ELF-1 (cell line): Measurements from ENCODE around the gene CEP128.
"Not testable (repeated sequence)": the region's sequence is repeated elsewhere in the genome, so short reads cannot be mapped to it uniquely, and the experiment has no call there.

Source experiments
- DNase-seq: peaks from one replicate; pipeline ENCODE4 v3.0.0-alpha.2; 2016; ENCODE audit warnings: low read depth, low spot score

The CEP128 gene

DNA sequence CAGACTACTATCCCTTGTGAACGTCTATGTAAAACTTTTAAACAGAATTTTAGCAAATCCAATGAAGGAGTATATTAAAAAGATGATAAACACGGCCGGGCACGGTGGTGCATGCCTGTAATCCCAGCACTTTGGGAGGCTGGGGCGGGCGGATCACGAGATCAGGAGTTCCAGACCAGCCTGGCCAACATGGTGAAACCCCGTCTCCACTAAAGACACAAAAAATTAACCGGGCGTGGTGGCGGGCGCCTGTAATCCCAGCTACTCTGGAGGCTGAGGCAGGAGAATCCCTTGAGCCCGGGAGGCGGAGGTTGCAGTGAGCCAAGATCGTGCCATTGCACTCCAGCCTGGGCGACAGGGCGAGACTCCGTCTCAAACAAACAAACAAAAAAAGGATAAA lies 11.7 kb upstream of the CEP128 start:
- DNase-seq = not testable (repeated sequence)

GRCh38 chr14:80951491-80951890 lies 10.0 kb upstream of the CEP128 start:
- no peak for DNase-seq

DNA sequence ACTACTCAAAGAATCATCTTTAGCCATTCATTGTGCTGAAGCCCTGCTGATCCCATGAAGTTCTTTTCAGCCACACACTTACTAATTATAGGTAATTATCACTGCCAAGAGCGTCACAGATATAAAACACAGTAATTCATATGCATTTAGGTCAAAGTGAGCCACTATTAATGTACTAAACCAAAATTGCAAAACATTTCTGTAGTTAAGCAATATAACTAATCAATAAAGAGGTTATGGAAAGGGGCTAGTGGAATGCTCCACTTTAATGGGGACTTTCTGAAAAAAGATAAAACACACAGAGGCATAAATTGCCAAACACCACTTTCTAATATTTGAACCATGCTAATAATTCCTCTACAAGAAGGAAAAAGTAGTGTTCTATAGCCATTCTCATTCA lies 6.8 kb upstream of the CEP128 start:
- DNase-seq = no peak

DNA sequence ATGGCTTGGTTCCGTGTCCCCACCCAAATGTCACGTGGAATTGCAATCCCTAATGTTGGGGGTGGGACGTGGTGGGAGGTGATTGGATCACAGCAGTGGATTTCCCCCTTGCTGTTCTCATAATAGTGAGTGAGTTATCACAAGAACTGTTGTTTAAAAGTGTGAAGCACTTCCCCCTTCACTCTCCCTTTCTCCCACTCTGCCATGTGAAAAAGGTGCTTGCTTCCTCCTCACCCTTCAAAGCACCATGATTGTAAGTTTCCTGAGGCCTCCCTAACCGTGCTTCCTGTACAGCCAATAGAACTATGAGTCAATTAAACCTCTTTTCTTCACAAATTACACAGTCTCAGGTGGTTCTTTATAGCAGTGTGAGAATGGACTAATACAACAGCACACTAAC lies 5.3 kb upstream of the CEP128 start:
- DNase-seq = no peak

DNA sequence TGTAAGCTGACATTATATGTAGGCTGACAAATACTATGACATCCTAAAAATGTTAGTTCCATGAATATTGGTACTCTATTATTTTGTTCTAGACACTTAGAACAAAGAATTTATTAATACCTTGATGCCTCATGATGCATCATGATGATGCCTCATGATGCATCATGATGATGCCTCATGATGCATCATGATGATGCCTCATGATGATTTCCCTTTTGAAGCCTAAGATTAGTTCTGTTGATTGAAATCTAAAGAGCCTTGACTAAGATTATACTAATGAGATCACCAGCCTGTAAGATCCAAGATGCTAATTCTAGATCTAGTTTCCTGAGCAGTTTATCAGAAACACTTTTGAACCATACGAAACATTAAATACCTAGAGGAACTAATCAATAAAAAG lies 4.6 kb upstream of the CEP128 start:
- no peak for DNase-seq

DNA sequence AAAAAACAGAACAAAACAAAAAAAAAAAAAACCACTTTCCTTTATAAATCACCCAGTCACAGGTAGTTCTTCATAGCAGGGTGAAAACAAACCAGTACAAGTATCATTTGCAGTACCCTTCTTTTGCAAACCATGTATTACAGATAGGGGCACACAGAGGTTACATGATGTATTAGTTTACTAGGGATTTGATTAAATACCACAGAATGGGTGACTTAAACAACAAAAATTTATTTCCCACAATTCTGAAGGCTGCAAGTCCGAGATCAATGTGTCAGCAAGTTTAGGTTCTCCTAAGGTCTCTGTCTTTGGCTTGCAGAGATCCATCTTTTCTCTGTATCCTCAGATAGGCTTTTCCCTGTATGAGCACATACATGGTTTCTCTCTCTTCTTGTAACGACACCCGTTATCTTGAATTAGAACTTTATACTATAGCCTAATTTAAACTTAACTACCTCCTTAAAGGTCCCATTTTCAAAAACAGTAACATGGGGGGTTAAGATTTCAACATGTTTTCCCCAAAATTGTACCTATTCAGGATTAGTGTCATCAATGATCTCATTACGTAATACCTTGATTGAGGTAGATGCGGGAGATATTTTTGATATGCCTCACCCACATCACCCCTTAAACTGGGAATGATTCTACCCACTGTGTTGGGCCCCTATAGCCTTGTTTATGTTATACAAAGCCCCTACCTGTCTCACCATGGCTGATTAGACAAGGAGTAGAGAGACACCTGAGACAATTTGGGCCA lies 3.5 kb upstream of the CEP128 start:
- DNase-seq = no peak

GRCh38 chr14:80942191-80942600 lies 658 bp upstream of the CEP128 start:
- DNase-seq = no peak

- no peak for DNase-seq
These were observed 1.4 kb downstream of the CEP128 start for GRCh38 chr14:80940146-80940545.

DNA sequence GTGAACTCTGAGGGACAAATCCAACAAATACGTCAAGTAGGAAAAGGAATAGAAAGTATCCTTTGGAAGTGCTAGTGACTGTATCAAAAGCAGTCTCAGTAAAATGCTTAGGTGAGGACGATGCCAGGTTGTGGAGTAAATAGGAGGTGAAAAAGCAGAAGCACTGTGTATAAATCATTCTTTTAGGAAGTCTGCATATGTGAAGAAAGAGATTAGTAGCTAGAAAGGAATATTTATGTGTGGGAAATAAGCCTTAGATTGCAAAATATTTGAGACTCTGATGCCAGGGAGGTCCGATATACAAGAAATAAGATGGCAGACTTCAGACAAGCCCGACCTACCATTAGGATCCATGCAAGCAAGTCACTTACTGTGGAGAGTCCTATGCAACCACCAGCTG lies 7.9 kb downstream of the CEP128 start:
- DNase-seq = no peak

- DNase-seq = no peak
These were observed 8.3 kb downstream of the CEP128 start for GRCh38 chr14:80933282-80933681.

GRCh38 chr14:80930836-80931389 lies 10.6 kb downstream of the CEP128 start:
- DNase-seq = no peak

- no peak for DNase-seq
These were observed 11.4 kb downstream of the CEP128 start for GRCh38 chr14:80930095-80930494.

DNA sequence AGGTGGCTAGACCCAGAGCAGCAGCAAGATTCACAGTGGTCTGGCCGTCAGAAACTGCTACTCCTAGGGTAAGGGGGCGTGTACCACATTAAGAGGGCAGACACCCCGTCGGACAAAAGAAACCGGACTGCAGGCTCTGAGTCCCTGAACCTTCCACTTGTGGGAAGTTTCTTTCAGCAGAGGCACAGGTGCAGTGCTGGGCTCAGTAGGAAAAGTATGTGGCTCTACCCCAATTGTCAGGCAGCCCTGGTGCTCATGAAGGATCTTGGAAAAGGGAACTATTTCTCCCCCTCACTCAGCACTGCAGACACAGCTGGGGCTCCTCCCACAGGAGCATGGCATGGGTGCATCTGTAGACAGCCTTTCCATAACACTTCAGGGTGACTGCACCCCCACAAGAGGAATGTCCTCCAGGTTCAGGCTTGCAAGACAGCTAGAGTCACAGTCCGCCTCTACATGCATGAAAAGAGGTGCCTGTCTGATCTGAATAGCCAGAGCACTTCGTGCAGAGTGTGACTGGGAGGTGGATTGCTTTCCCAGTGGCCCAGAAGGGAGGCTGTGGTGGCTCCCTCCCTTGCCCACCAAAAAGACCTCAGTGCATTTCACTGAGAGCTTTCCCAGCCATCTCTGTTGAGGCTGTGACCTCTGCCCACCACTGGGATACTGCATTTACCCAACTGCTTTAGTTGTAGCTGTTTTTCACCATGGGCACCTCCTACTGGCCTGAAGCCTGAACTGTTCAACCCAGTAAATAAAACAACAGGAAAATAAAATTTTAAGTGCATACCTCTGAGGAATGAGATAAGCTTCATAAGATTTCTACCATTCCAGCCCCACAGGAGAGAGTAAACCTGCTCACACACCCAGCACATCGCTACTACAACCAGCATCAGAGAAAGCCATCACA lies 14.2 kb downstream of the CEP128 start:
- DNase-seq = no peak

DNA sequence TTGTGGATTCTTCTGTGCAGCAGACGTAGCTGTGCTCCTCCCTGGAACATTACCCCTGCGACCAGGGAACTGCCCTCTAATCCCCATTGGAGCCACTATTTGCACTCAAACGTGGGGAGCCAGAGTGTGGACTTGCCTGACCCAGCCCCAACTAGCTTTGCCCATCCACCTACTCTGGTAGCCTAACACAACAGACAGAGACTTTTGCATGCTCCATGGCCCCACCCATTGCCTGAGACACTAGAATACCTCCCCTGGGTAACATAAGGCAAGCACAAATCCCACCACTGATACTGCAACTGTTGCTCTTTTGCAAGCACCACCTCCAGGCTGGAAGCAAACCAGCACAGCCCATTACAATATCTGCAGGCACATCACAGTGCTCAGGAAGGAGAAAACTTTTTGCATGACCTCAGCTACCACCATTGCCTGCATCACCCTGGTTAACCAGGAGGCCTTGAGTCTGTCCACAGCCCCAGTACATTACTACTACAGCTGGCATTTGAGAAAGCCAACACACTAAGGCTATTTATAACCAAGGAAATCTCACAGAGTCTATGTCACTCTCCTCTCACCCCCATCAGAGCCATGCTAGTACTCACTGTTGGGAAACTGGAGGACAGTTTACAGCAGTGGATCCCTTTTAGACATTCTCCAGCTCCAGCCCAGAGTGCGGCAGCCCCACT lies 15.0 kb downstream of the CEP128 start:
- DNase-seq = no peak

DNA sequence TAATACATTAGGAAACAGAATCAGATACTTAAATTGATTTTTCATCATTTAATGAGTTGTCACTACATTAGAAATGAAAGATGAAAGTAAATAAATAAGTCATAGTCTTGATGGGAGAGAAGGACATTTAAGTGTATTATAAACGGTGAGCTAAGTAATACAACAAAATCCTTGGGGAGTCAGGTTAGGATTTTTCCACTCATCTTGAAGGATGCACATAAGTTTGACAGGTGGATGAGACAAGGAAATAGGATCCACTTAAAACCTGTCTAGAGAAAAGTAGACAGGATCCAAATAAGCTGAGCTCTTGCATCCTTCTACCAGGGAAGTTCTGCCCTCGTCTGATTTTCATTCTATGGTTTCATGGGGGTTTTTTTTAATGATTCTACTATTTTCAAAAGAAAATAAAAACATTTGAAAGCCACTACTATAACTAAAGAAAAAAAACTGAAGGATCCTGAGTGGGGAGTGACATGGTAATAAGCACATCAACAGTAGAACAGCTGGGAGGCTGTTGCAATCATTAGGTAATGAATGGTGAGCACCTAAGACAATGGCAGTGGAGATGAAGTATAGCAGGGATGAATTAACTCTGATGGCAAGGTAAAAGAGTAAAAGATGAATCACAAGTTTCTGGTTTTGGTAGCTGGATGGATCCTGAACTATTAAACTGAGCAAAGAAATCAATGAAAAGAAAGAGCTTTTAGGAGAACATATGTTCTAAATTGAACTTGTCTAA lies 17.0 kb downstream of the CEP128 start:
- no peak for DNase-seq

DNA sequence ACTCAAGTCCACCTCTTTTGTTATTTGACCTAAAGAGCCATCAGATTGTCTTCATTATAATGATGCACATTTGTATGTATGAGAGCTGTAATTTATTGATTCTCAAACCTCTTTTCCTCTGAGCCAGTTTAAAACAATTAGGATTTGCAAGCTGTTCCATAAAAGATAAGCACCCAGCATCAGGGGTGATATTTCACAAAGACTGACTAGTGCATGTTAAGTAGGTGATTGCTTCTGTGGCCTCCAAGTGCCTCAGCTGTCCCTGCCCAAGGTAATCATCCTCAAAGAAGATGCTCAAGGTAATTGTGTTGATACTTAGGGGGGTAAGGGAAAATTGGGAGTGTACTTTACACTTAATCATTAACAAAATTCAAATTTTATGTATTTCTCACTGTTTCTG lies 18.2 kb downstream of the CEP128 start:
- no peak for DNase-seq

- no peak for DNase-seq
These were observed 21.9 kb downstream of the CEP128 start for GRCh38 chr14:80919622-80920021.

- peak; percentile 52 for DNase-seq
These were observed 29.5 kb downstream of the CEP128 start for GRCh38 chr14:80912013-80912412.

DNA sequence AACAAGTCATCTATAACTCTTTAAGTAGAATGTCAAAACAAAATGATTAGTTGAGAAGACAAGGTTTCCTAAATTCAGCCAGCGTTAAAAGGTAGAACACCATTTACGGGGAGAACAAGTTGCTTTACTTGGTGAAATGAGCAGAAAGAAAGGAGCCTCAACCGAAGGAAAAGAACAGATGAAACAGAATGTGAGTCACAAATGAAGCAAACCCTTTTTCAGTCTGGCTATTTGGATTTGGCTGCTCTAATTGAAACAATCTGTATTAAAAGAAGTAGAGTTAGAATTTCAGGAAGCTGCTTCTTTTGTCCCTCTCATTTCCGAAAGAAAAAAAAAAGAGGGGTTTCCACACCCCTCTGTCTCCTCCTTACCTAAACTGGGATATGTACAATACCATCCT lies 34.6 kb downstream of the CEP128 start:
- no peak for DNase-seq

DNA sequence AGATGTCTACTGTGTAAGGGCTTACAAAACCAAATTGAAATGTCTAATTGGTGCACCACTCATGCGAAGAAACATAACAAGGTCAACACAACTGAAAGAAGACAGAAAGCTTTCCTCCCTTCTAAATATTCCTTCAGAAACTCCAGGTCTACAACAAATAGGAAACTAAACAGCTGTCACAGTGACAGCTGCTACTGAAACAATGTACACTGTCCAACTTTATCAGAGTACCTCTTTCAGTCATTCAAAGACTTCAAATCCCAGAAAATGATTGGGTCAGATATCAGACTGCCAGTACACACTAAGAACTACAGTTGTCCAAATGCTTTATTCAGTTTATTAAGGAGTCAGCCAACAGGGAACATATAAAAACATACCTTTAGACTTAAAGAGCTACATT lies 35.2 kb downstream of the CEP128 start:
- DNase-seq = no peak

DNA sequence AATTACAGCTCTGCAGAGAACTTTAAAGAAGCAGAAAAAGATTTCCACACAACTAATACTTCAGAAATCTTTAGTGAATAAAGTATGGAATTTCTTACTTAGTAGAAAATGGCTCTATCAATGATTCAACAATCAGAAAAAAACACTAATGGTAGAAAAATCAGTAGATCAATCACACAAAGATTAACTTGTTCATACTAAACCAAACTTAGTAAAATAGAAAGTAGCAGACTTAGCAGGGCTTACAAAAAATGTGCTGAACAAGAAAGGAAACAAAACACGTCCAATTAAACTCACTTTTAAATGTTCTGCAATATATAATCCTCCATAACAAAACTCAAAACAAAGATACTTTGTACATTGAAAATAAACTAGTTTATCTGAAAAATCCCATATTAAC lies 38.9 kb downstream of the CEP128 start:
- no peak for DNase-seq
